ENCODE data around the gene MDM4. TPM values are rescaled to one million over a fixed set of nuclear protein-coding genes. Genes with fewer than 3 reads are reported as not detected.

MDM4 gene
- polyA plus RNA-seq, 2 of the 4 experiments (the other 2 are of a cell fraction) = 4.6 to 48.9 TPM

DNA sequence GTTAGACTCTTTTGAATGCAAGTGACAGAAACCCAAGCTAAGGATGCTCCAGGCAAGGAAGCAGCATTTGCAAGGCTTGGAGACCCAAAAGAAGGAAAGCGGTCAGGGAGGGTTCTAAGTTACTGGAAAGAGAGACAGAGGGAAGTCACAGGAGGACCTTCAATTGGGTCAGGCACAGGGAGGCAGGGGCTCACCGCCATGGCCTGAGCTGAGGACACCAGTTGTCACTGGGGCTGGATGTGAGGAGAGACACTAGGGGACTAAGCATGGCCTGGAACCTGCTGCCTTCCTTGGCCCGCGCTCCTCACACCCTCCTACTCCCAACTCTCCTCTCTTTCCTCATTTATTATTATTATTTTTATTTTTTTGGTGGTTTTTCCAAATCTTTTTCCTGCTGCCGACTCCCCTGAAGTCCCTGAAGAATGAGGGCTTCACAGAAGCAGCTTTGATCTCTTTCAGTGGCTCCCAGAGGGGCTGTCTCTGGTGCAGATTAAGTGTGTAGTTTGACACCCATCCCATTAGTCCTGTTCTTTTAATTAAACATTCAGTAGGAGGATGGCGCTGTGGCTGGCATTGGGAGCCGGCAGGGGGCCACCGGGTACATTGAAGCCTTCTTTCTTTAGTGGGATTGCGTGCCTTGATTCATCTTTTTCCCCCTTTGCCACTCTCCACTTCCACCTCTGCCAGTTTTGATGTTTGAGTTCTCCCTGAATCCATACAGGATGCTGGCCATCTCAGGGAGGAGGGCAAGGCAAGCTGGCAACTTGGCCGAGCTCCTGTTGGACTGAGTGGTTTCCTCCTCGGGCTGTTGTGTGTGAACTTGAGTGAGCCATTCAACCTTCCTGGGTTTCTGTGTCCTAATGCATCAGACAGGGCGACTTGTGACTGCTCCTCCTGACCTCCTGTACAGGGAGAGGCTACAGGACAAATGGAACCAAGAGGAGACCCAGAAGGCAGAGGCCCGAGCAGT lies 59.3 kb downstream of the MDM4 start:
- no peak overlapping the region; a peak in 1 of 6 replicates for H3K27ac ChIP-seq
- H3K9me3 ChIP-seq = no peaks in the 10 kb centered on the region
- POLR2A ChIA-PET = no interaction called here
- FAIRE-seq (no peak), DNase-seq (ENCODE audit: low read depth in 1 of 2, low spot score in 1 of 2) (no peak), ATAC-seq (no peak)
- 89% methylated on average over 13 of the region's 13 CpGs for WGBS (ENCODE audit: missing lambda C conversion rate)
- peaks cover 27% of the 10 kb centered on the region for H3K4me1 ChIP-seq
- no peak overlapping the region for H3K4me2 ChIP-seq
- no peak overlapping the region for H3K4me3 ChIP-seq
- no peak for TF ChIP-seq RCOR1 (IDR thresholded peaks at IDR 0.05; ENCODE audit: low read depth, low read length)
- no peak for TF ChIP-seq EHF (CRISPR knock-in tag; IDR thresholded peaks at IDR 0.05)
- TF ChIP-seq HOXA7 (CRISPR knock-in tag; IDR thresholded peaks at IDR 0.05) = no peak
- TF ChIP-seq, protein P1, sequence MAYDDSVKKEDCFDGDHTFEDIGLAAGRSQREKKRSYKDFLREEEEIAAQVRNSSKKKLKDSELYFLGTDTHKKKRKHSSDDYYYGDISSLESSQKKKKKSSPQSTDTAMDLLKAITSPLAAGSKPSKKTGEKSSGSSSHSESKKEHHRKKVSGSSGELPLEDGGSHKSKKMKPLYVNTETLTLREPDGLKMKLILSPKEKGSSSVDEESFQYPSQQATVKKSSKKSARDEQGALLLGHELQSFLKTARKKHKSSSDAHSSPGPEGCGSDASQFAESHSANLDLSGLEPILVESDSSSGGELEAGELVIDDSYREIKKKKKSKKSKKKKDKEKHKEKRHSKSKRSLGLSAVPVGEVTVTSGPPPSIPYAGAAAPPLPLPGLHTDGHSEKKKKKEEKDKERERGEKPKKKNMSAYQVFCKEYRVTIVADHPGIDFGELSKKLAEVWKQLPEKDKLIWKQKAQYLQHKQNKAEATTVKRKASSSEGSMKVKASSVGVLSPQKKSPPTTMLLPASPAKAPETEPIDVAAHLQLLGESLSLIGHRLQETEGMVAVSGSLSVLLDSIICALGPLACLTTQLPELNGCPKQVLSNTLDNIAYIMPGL (CRISPR knock-in tag; IDR thresholded peaks at IDR 0.05; ENCODE audit: borderline replicate concordance) = no peak
- TF ChIP-seq, protein P2, sequence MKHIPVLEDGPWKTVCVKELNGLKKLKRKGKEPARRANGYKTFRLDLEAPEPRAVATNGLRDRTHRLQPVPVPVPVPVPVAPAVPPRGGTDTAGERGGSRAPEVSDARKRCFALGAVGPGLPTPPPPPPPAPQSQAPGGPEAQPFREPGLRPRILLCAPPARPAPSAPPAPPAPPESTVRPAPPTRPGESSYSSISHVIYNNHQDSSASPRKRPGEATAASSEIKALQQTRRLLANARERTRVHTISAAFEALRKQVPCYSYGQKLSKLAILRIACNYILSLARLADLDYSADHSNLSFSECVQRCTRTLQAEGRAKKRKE (CRISPR knock-in tag; IDR thresholded peaks at IDR 0.05; ENCODE audit: low read depth) = no peak
- no peak for TF ChIP-seq MYC (IDR thresholded peaks at IDR 0.05; ENCODE audit: borderline replicate concordance, low read length)
- no peak for TF ChIP-seq HOXB13 (CRISPR knock-in tag; IDR thresholded peaks at IDR 0.05; ENCODE audit: low read depth)
- TF ChIP-seq HOXB5 (CRISPR knock-in tag; IDR thresholded peaks at IDR 0.05) = no peak
- no peak for TF ChIP-seq HEYL (CRISPR knock-in tag; IDR thresholded peaks at IDR 0.05)
- TF ChIP-seq NFE2L2 (conservative IDR thresholded peaks at IDR 0.05; ENCODE audit: low read length) = no peak
- TF ChIP-seq GATA3 (IDR thresholded peaks at IDR 0.05; ENCODE audit: borderline replicate concordance) = no peak
- TF ChIP-seq, protein P3, sequence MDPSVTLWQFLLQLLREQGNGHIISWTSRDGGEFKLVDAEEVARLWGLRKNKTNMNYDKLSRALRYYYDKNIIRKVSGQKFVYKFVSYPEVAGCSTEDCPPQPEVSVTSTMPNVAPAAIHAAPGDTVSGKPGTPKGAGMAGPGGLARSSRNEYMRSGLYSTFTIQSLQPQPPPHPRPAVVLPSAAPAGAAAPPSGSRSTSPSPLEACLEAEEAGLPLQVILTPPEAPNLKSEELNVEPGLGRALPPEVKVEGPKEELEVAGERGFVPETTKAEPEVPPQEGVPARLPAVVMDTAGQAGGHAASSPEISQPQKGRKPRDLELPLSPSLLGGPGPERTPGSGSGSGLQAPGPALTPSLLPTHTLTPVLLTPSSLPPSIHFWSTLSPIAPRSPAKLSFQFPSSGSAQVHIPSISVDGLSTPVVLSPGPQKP (IDR thresholded peaks at IDR 0.05; ENCODE audit: low read depth, low read length) = no peak
- TF ChIP-seq CHD4 (IDR thresholded peaks at IDR 0.05; ENCODE audit: borderline replicate concordance) = no peak
- CTCF ChIA-PET = interaction anchor here (1.0 to 26.0 kb wide), 7 partner anchors 10 to 237 kb away, joined by 3 to 591 read pairs (median 5); no protein-coding TSS in a partner anchor

DNA sequence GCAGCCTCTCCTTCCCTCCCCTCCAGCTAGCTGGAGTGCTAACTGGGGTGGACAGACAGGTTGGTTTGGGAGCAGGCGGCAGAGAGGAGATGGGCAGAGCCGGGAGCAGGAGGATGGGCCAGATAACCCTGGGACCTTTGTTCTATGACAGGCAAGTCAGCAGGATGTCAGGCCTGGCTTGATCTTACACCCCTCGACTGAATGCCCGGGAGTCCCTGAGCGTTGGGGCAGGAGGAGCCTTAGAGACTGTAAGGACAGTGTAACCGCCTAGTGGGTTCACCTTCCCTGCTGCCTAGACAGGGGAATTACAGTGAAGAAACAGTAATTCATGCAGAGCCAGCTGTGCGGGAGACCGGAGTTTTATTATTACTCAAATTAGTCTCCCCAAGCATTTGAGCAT lies 60.2 kb downstream of the MDM4 start:
- Histone ChIP-seq H3K9me3 (no peaks in the 10 kb centered on the region), H3K4me2 (no peak overlapping the region), H3K27ac (no peak overlapping the region), H3K4me1 (peaks cover 27% of the 10 kb centered on the region), H3K4me3 (no peak overlapping the region)
- FAIRE-seq = no peak
- TF ChIP-seq JUN (IDR thresholded peaks at IDR 0.05) (no peak), JUNB (IDR thresholded peaks at IDR 0.05) (no peak), ZSCAN20 (CRISPR knock-in tag; IDR thresholded peaks at IDR 0.05) (no peak), FOSB (CRISPR knock-in tag; IDR thresholded peaks at IDR 0.05) (no peak), MAFK (IDR thresholded peaks at IDR 0.05; ENCODE audit: partially characterized antibody) (no peak), HOXB5 (CRISPR knock-in tag; IDR thresholded peaks at IDR 0.05) (no peak)
- TF ChIP-seq, protein P1 (CRISPR knock-in tag; IDR thresholded peaks at IDR 0.05; ENCODE audit: borderline replicate concordance) = no peak
- CTCF ChIA-PET = interaction anchor here (1.2 to 26.0 kb wide), 5 partner anchors 11 to 228 kb away, joined by 3 to 591 read pairs (median 30); no protein-coding TSS in a partner anchor
- POLR2A ChIA-PET = no interaction called here
- no peak for DNase-seq (ENCODE audit: low read depth in 1 of 2, low spot score in 1 of 2)
- ATAC-seq = peak in 1 of 2 experiments; percentile 30; a peak in 1 of 6 replicates
- 95% methylated on average over 8 of the region's 8 CpGs for WGBS (ENCODE audit: missing lambda C conversion rate)

Measured in A549 (cell line).